GM19025 (cell line): ENCODE results near the gene C3orf52.

ENCODE experiments used
- ATAC-seq: cut with Tn5 transposase; IDR thresholded peaks from one replicate; pipeline ENCODE4 v1.9.1; 2021; ENCODE audit warnings: mild to moderate bottlenecking, low read depth, moderate library complexity; ENCODE audit not compliant: unreplicated experiment

Gene C3orf52

GRCh38 chr3:112084980-112085705 lies 1.0 kb upstream of the C3orf52 start:
- ATAC-seq = no peak

- no peak for ATAC-seq
Observed at GRCh38 chr3:112085735-112086075, 484 bp upstream of the C3orf52 start.

- ATAC-seq = no peak
Observed at GRCh38 chr3:112086875-112087524, 811 bp downstream of the C3orf52 start.

GRCh38 chr3:112087746-112088145 lies 1.6 kb downstream of the C3orf52 start:
- ATAC-seq = no peak

GRCh38 chr3:112088944-112089343 lies 2.8 kb downstream of the C3orf52 start:
- ATAC-seq = no peak

- ATAC-seq = no peak
Observed at GRCh38 chr3:112089956-112090886, 4.0 kb downstream of the C3orf52 start.

- ATAC-seq = no peak
Observed at GRCh38 chr3:112090887-112091586, 4.8 kb downstream of the C3orf52 start.

- ATAC-seq = no peak
Observed at GRCh38 chr3:112092496-112093179, 6.4 kb downstream of the C3orf52 start.

GRCh38 chr3:112093180-112093522 lies 7.0 kb downstream of the C3orf52 start:
- ATAC-seq = no peak

GRCh38 chr3:112095731-112096130 lies 9.5 kb downstream of the C3orf52 start:
- ATAC-seq = no peak

- no peak for ATAC-seq
Observed at GRCh38 chr3:112096176-112096575, 10.0 kb downstream of the C3orf52 start.

GRCh38 chr3:112097378-112097777 lies 11.2 kb downstream of the C3orf52 start:
- ATAC-seq = peak; percentile 74

GRCh38 chr3:112101916-112102315 lies 15.7 kb downstream of the C3orf52 start:
- no peak for ATAC-seq

GRCh38 chr3:112104774-112105173 lies 18.6 kb downstream of the C3orf52 start:
- no peak for ATAC-seq

GRCh38 chr3:112109322-112109721 lies 23.1 kb downstream of the C3orf52 start:
- ATAC-seq = no peak

- peak; percentile 36 for ATAC-seq
Observed at GRCh38 chr3:112111785-112112402, 25.7 kb downstream of the C3orf52 start.

GRCh38 chr3:112114576-112115160 lies 28.5 kb downstream of the C3orf52 start:
- ATAC-seq = no peak

- peak; percentile 33 for ATAC-seq
Observed at GRCh38 chr3:112115161-112115739, 29.1 kb downstream of the C3orf52 start.

- no peak for ATAC-seq
Observed at GRCh38 chr3:112115806-112116383, 29.7 kb downstream of the C3orf52 start.
